Lung (tissue), 12 donors: ENCODE results near the gene ABHD14A. TPM values are rescaled to one million over a fixed set of nuclear protein-coding genes. Genes with fewer than 3 reads are reported as not detected.

ENCODE experiments used
- ATAC-seq: fragments of 200-7000 bp; cut with Tn5 transposase; one replicate; pipeline ENCODE4 v1.9.1; 2020; ENCODE audit warnings: moderate number of reproducible peaks; ENCODE audit not compliant: insufficient read depth, low FRiP score
- DNase-seq, 3 donors: peaks; one replicate each; pipeline ENCODE4 v3.0.0-alpha.2; 2013 to 2017
- H3K27ac ChIP-seq, 2 donors: one replicate each; pipeline ENCODE4 v1.5.1; 2013; ENCODE audit warnings: mild to moderate bottlenecking in 2 of 2, moderate library complexity in 2 of 2, control low read depth in 1 of 2, inconsistent platforms in 1 of 2, low read depth in 1 of 2, low read length in 1 of 2
- H3K27me3 ChIP-seq, 3 donors: one replicate each; pipeline ENCODE4 v1.5.1; 2013; ENCODE audit warnings: low read length in 2 of 3; ENCODE audit not compliant: control insufficient read depth in 3 of 3, insufficient read depth in 3 of 3
- H3K36me3 ChIP-seq, 4 donors: one replicate each; pipeline ENCODE4 v1.5.1; 2013; ENCODE audit warnings: low read length in 4 of 4, mild to moderate bottlenecking in 1 of 4, moderate library complexity in 1 of 4; ENCODE audit not compliant: control insufficient read depth in 4 of 4, insufficient read depth in 4 of 4
- H3K4me1 ChIP-seq, 5 donors: one replicate each; pipeline ENCODE4 v1.5.1; 2013; ENCODE audit warnings: low read length in 5 of 5, mild to moderate bottlenecking in 2 of 5, moderate library complexity in 1 of 5; ENCODE audit not compliant: control insufficient read depth in 5 of 5, insufficient read depth in 5 of 5
- H3K4me3 ChIP-seq: one replicate; pipeline ENCODE4 v1.5.1; 2013; ENCODE audit warnings: mild to moderate bottlenecking, control low read depth, moderate library complexity
- H3K9ac ChIP-seq, 2 donors: one replicate each; pipeline ENCODE4 v1.5.1; 2013; ENCODE audit warnings: low read length in 2 of 2, control low read depth in 1 of 2; ENCODE audit not compliant: insufficient read depth in 1 of 2
- H3K9me3 ChIP-seq, 4 donors: one replicate each; pipeline ENCODE4 v1.5.1; 2013; ENCODE audit warnings: low read length in 3 of 4, mild to moderate bottlenecking in 1 of 4, moderate library complexity in 1 of 4; ENCODE audit not compliant: control insufficient read depth in 4 of 4, insufficient read depth in 3 of 4
- WGBS, 2 donors: extraction: QIAGEN DNeasy Blood & Tissue Kit; methylation state at CpG; one replicate each; pipeline ENCODE4 v1.1.7; 2013; 5-methylcytosine and 5-hydroxymethylcytosine counted together
- polyA plus RNA-seq, 2 donors: library from polyadenylated mRNA; stranded (reverse); fragments of 200-250 nt; gene quantifications; one replicate each; pipeline ENCODE4 v1.2.1, GENCODE V29; 2013
- total RNA-seq, 2 donors: library from RNA; depleted of rRNA in 1 of 2; stranded (reverse); fragments of >200 nt in 1 of 2; gene quantifications; one replicate each; pipeline ENCODE4 v1.2.1, GENCODE V29; 2014 to 2021
- TF ChIP-seq, protein P1 (sequence below): IDR thresholded peaks from 2 replicates; pipeline ENCODE4 v1.5.1; 2012; ENCODE audit warnings: mild to moderate bottlenecking; ENCODE audit errors: control extremely low read depth, extremely low read depth
- donor health status: control.
- donor health status: control.
- donor health status: Bipolar disorder and iron deficiency.
- donor health status: healthy.
- donor health status: DM: yes; HTN: yes; CAD: no.

The ABHD14A gene
- total and polyA plus RNA-seq, 4 donors, result 7.2 to 62.8 (median 21.8) TPM

DNA sequence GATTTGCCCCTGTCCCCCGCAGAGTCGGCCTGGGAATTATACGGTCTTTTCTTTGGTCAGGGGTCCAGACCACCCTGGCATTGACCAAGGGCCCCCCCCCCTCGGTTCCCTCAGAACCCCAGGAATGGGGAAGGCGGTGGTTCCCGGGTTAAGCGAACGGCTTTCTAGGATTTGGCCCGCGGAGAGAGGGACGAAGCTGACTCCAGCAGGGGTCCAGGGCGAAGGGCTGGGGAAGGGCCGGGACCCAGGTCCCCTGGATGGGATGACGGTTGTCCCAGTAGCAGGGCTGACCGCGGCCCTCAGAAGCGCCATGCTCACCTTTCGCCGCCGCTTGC lies 33.4 kb upstream of the ABHD14A start:
- DNase-seq (no peak), ATAC-seq (no peak)
- Histone ChIP-seq H3K4me1 (peaks cover 3 to 18% (median 12%) of the 10 kb centered on the region in 5 donors), H3K27me3 (no peaks in the 10 kb centered on the region), H3K9ac (peak overlapping the region; percentile 55 to 56), H3K27ac (peak overlapping the region; percentile 75 to 80), H3K36me3 (peaks cover 6 to 17% (median 14%) of the 10 kb centered on the region in 4 donors), H3K4me3 (peak overlapping the region; percentile 65), H3K9me3 (no peaks in the 10 kb centered on the region)
- 0% methylated on average over 16 to 20 of the region's 20 CpGs for WGBS, 2 donors
- TF ChIP-seq, protein P1, sequence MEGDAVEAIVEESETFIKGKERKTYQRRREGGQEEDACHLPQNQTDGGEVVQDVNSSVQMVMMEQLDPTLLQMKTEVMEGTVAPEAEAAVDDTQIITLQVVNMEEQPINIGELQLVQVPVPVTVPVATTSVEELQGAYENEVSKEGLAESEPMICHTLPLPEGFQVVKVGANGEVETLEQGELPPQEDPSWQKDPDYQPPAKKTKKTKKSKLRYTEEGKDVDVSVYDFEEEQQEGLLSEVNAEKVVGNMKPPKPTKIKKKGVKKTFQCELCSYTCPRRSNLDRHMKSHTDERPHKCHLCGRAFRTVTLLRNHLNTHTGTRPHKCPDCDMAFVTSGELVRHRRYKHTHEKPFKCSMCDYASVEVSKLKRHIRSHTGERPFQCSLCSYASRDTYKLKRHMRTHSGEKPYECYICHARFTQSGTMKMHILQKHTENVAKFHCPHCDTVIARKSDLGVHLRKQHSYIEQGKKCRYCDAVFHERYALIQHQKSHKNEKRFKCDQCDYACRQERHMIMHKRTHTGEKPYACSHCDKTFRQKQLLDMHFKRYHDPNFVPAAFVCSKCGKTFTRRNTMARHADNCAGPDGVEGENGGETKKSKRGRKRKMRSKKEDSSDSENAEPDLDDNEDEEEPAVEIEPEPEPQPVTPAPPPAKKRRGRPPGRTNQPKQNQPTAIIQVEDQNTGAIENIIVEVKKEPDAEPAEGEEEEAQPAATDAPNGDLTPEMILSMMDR, result no peak

DNA sequence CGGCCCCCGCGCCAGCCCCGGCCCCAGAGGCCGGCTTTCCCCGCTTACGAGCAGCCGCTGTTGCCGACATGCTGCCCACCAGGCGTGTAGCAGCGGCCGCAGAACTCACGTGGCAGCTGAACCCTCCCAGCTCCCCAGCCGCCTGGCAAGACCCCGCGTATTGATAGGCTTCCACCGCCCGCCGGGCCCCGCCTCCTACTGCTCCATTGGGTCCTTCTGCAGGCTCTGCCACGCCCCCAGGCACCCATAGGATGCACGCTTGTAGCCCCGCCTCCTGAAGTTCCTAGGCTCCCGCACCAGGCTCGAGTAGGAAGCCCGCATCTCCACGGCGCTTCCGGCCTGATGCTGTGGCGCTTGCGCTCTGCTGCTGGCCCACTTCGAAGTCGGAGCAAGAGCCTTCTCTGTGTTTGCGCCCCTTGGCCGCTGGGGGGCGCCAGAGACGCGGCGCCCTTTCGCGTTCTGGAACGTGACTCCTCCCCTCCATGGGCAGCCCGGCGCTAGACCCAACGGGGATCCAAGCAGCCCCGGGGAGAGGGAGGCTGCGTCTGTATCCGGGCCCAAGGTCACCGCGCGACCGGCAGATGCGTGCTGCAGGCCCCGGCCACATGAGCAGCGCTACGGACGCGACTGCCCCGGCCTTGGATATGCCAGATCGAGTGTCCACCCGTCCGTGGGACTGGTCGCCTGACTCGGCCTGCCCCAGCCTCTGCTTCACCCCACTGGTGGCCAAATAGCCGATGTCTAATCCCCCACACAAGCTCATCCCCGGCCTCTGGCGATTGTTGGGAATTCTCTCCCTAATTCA lies 32.9 kb upstream of the ABHD14A start, which contains the start of the genes PARP3 and RRP9:
PARP3 (plus strand) TSS at position 566 of the 805 bp plus-strand sequence. CDS start 993 bp downstream, outside the sequence.
RRP9 (minus strand) TSS at position 107 of the 805 bp plus-strand sequence; CDS start at position 70, 37 bp downstream.
- peak; percentile 93 for ATAC-seq
- peak within 1 kb of the TSS; percentile 73 to 85 for H3K9ac ChIP-seq
- H3K4me1 ChIP-seq, result peaks cover 3 to 18% (median 12%) of the 10 kb centered on the region in 5 donors
- H3K27ac ChIP-seq, result peak within 1 kb of the TSS; percentile 86 to 98
- no peaks in the 10 kb centered on the region for H3K9me3 ChIP-seq
- peak within 1 kb of the TSS; percentile 65 for H3K4me3 ChIP-seq
- peaks cover 2 to 15% (median 9%) of the 10 kb centered on the region in 4 donors for H3K36me3 ChIP-seq
- TF ChIP-seq, protein P1, result peak; percentile 98
- no peaks in the 10 kb centered on the region for H3K27me3 ChIP-seq
- 1 to 3% methylated on average over 55 to 67 of the region's 67 CpGs for WGBS, 2 donors
- peak; percentile 100 for DNase-seq

DNA sequence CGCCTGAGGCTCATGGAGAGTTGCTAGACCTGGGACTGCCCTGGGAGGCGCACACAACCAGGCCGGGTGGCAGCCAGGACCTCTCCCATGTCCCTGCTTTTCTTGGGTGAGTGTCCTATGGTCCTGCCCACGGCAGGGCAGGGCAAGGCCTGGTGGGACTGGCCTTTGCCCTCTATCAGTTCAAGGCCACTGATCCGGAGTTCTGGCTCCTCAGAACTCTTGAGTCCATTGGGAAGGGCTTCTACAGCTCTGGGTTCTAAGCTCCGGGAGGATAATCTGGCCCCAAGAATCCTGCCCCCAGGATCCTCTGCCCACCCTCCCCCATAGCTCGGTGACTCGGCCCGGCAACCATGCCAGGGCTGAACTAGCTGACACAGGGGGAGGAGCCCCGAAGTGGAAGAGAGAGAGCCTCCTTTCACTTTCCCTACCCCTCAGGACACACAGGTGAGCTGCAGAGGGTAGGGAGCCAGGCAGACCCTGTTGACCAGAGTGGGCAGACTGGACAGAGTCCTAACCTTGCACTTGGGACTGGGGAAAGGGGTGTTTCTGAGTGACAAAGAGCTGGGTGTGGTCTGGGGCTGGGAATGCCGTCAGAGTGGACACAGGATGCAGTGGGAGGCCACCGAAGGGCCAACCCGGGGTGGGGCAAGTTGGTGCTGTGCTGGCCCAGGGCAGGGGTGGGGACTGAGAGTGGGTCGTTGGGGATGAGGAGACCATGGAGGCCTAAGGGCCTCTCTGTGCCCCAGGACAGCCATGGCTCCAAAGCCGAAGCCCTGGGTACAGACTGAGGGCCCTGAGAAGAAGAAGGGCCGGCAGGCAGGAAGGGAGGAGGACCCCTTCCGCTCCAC lies 32.0 kb upstream of the ABHD14A start:
- H3K9ac ChIP-seq, result peak overlapping the region; percentile 73 to 85
- H3K36me3 ChIP-seq, result peaks cover 0 to 10% (median 7%) of the 10 kb centered on the region in 4 donors
- DNase-seq (peak; percentile 25 to 46 (median 40)), ATAC-seq (peak; percentile 8)
- H3K27ac ChIP-seq, result peak overlapping the region; percentile 86 to 98
- H3K9me3 ChIP-seq, result no peaks in the 10 kb centered on the region
- H3K27me3 ChIP-seq, result no peaks in the 10 kb centered on the region
- H3K4me1 ChIP-seq, result peaks cover 3 to 18% (median 12%) of the 10 kb centered on the region in 5 donors
- TF ChIP-seq, protein P1, result no peak
- H3K4me3 ChIP-seq, result peak overlapping the region; percentile 51
- 34 to 53% methylated on average over 17 of the region's 17 CpGs for WGBS, 2 donors
